ENCODE data around the gene INHBA. TPM values are rescaled to one million over a fixed set of nuclear protein-coding genes. Genes with fewer than 3 reads are reported as not detected.

Gene INHBA
- total and polyA plus RNA-seq, 8 donors, result 0.81 to 16.7 (median 1.1) TPM

DNA sequence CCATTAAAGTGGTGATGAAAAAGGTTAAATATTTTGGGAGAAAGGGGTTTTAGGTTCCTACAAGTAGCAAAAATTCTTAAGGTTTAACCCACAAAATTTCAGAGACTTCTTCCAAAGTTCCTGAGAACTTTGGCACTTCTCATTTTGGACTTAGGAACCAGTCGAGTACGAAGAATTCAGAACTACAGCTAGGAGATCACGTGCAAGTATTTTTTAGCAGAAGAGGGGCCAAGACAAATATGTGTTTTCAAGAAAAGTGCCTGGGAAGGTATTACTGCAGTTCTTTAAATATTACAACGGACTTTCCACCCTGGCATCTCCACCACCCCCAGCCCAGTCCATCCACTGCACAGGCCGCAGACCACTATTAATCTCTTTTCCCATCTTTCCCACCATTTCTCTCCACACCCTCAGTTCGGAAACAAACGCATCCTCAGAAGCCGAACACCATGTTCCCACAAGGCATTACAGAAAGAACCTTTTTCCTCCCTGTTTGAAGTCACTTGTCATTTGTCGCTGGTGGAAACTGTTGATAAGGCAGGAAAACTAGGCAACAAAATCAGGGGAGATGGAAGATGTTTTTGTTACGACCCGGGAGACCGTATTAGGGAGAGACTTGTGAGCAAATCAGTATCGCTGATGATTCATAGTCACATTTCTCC lies 7.1 kb downstream of the INHBA start:
- peaks cover 0 to 42% of the 10 kb centered on the region in 2 donors for H3K4me1 ChIP-seq
- TF ChIP-seq CTCF (IDR thresholded peaks at IDR 0.05), result no peak
- peak overlapping the region in 1 of 2 donors; percentile 6 for H3K27ac ChIP-seq
- intact Hi-C loops (cut with DNase I), result no loop called here
- no peak overlapping the region for H3K4me3 ChIP-seq
- no peaks in the 10 kb centered on the region for H3K36me3 ChIP-seq
- DNase-seq, result no peak
- peaks cover 3 to 36% of the 10 kb centered on the region in 2 donors for H3K27me3 ChIP-seq
- peak; percentile 24 for ATAC-seq
- no peaks in the 10 kb centered on the region for H3K9me3 ChIP-seq

DNA sequence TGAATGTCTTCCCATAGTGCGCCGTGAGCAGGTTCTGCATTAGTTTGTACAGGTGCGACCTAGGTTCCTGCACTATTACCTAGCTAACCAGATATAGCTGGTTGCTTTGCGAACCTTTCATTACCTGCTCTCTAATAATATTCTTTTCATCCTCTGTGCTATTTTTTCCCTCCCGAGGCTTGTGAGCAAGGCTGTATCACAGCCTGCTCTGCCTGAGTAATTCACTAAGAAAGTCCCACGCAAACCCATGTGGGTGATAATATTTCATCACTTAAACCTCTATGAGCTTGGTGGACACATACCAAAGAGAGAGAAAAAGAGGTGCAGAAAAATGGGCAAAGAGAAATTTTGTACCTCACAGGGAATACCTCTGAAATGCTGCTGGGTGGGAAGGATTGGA lies 8.4 kb downstream of the INHBA start:
- Histone ChIP-seq H3K27ac (no peak overlapping the region), H3K36me3 (no peaks in the 10 kb centered on the region), H3K27me3 (peaks cover 3 to 26% of the 10 kb centered on the region in 2 donors), H3K9me3 (no peaks in the 10 kb centered on the region), H3K4me3 (no peak overlapping the region), H3K4me1 (peaks cover 0 to 34% of the 10 kb centered on the region in 2 donors)
- ATAC-seq, result no peak
- intact Hi-C loops (cut with DNase I), result no loop called here
- no peak for TF ChIP-seq CTCF (IDR thresholded peaks at IDR 0.05)
- no peak for DNase-seq

DNA sequence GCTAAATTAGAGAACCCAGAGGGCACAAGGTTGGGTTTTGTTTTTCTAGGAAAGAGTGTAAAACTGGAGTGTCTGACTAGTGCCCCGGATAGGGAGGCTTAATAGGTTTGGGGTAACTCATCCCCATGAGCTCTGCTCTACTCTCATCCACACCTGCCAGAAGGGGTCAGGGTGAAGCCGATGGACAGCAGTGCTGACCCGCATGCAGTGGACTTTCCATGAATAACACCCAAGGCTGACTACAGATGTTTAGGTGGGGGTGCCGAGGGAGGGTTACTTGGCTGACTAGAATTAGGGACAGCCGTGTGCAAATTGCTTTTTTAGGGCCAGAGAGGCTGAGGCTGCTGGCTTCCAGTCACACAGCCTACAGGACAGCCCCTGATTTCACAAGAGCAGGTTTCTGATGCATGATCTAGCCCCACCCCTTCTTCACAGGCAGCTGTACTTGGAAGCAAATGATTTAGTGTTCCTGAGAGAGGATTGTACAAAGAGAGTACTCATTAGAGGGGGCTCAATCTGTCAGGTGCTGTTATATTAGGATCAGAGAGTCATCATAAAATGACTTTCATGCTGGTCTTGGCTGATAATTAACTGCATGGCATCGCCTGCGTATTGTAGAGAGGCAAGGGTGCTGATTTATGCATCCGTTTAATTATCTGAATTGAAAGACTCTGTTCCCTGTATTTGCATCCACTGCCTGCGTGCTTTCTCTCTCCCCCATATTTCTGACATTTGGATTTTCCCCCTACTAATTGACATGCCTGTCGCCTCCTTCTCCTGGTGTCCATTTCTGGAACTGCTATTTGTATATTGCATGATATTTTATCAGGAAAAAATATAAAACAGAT lies 9.5 kb downstream of the INHBA start:
- Histone ChIP-seq H3K4me3 (no peak overlapping the region), H3K36me3 (no peaks in the 10 kb centered on the region), H3K27ac (peak overlapping the region in 1 of 2 donors; percentile 49), H3K4me1 (peaks cover 0 to 30% of the 10 kb centered on the region in 2 donors), H3K9me3 (no peaks in the 10 kb centered on the region), H3K27me3 (peaks cover 0 to 14% of the 10 kb centered on the region in 2 donors)
- DNase-seq (no peak), ATAC-seq (peak; percentile 63)
- intact Hi-C loops (cut with DNase I), result no loop called here
- TF ChIP-seq CTCF (IDR thresholded peaks at IDR 0.05), result no peak

DNA sequence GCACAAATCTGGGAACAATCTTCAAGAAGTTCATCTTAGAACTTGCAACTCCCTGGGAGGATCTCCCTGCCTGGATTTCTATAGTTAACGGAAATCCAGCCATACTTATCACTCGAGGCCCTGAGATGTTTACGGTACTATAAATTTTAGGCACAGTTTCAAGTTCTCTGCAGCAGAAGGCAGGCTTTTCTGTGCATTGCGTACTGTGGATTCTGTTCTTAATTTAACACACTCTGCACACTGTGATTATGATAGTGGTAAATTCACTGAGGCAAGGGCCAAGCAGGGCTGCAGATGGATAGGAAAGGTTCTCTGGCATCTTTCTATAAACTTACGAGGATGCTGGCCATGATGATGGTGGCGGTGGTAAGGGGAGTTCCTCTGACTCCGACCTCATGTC lies 10.6 kb downstream of the INHBA start:
- no peak for TF ChIP-seq CTCF (IDR thresholded peaks at IDR 0.05)
- Histone ChIP-seq H3K36me3 (no peaks in the 10 kb centered on the region), H3K4me1 (peaks cover 0 to 28% of the 10 kb centered on the region in 2 donors), H3K4me3 (no peak overlapping the region), H3K27me3 (peaks cover 0 to 12% of the 10 kb centered on the region in 2 donors), H3K27ac (peak overlapping the region in 1 of 2 donors; percentile 49), H3K9me3 (no peaks in the 10 kb centered on the region)
- intact Hi-C loops (cut with DNase I), result no loop called here
- DNase-seq (no peak), ATAC-seq (no peak)

Measured in left lung (tissue), 10 donors.